HepG2 (cell line): ENCODE measurements around the gene NPHP4. TPM values are rescaled to one million over a fixed set of nuclear protein-coding genes. Genes with fewer than 3 reads are reported as not detected.

Experiments
- ATAC-seq: fragments of 200-7000 bp; cut with Tn5 transposase; 3 replicates; pipeline ENCODE4 v1.9.1; 2020; ENCODE audit warnings: mild to moderate bottlenecking, moderate library complexity
- BruUV-seq: library from RNA; stranded (reverse); fragments of 400-500 nt; replicated peaks from 2 replicates; lab custom pipeline; 2021; lab: Mats Ljungman, UMichigan
- CTCF ChIA-PET: fragments of 300-600 bp; formaldehyde crosslinking; extraction: SDS; loops from one replicate; lab custom pipeline; 2021; ENCODE audit warnings: low total read pairs, inconsistent platforms, low intra/inter-chr PET ratio; lab: Yijun Ruan, JAX
- POLR2A ChIA-PET: fragments of 350-600 bp; sonication (Branson Sonifier 250); formaldehyde crosslinking; loops from one replicate; lab custom pipeline; 2020; ENCODE audit warnings: antibody characterized with exemption, inconsistent platforms; lab: Yijun Ruan, JAX
- DNase-seq: peaks from one replicate; pipeline ENCODE4 v3.0.0-alpha.2; 2015; ENCODE audit warnings: low spot score
- FAIRE-seq: peaks from 3 replicates; lab custom pipeline; 2011; peaks lifted over from hg19 to GRCh38; lab: Jason Lieb, UNC
- H2AFZ ChIP-seq: one replicate; pipeline ENCODE4 v1.6.1; 2011; ENCODE audit warnings: low read length, inconsistent platforms
- H3K27ac ChIP-seq: fragments of 300-600 bp; 3 replicates; pipeline ENCODE4 v1.8.0; 2011; ENCODE audit warnings: mixed run types, mild to moderate bottlenecking, mixed read lengths, low read length, inconsistent platforms; ENCODE audit not compliant: insufficient read depth; ENCODE audit errors: extremely low read length
- H3K27me3 ChIP-seq, 2 experiments: fragments of 200-600 bp in 1 of 2; 2 replicates in 1 of 2; 3 replicates in 1 of 2; pipeline versions ENCODE4 v1.6.0 to v1.8.0; 2011; ENCODE audit warnings: low read length in 2 of 2, mild to moderate bottlenecking in 2 of 2, moderate library complexity in 2 of 2, inconsistent platforms in 1 of 2; ENCODE audit not compliant: insufficient read depth in 2 of 2, control insufficient read depth in 1 of 2
- H3K36me3 ChIP-seq, 2 experiments: fragments of 200-600 bp in 1 of 2; replicated peaks in 1 of 2; 2 replicates in 1 of 2; 3 replicates in 1 of 2; pipeline versions ENCODE4 v1.5.1 to v1.8.0; 2011; ENCODE audit warnings: low read length in 2 of 2, inconsistent platforms in 1 of 2; ENCODE audit not compliant: insufficient read depth in 2 of 2, control insufficient read depth in 1 of 2
- H3K4me1 ChIP-seq: 2 replicates; pipeline ENCODE4 v1.5.1; 2012; ENCODE audit warnings: low read length, inconsistent platforms; ENCODE audit not compliant: insufficient read depth
- H3K4me2 ChIP-seq: 2 replicates; pipeline ENCODE4 v1.6.0; 2011; ENCODE audit warnings: low read depth, low read length, inconsistent platforms
- H3K4me3 ChIP-seq, 3 experiments: fragments of 200-600 bp in 1 of 3; sonication (generic), shearing (Covaris generic) in 1 of 3; replicated peaks in 1 of 3; 2 replicates each; pipeline ENCODE4 v1.5.1; 2011 to 2016; ENCODE audit warnings: low read length in 3 of 3, inconsistent platforms in 2 of 3, low read depth in 2 of 3, mild to moderate bottlenecking in 2 of 3, control low read depth in 1 of 3, mixed read lengths in 1 of 3; ENCODE audit not compliant: insufficient read depth in 1 of 3
- H3K79me2 ChIP-seq: one replicate; pipeline ENCODE4 v1.6.1; 2011; ENCODE audit warnings: low read length, inconsistent platforms; ENCODE audit not compliant: insufficient read depth
- H3K9ac ChIP-seq: 2 replicates; pipeline ENCODE4 v1.6.0; 2011; ENCODE audit warnings: mild to moderate bottlenecking, low read depth, low read length, inconsistent platforms; ENCODE audit not compliant: insufficient read depth
- H3K9me3 ChIP-seq: 2 replicates; pipeline ENCODE4 v1.5.1; 2012; ENCODE audit warnings: mild to moderate bottlenecking, low read length
- H4K20me1 ChIP-seq: 2 replicates; pipeline ENCODE4 v1.6.0; 2011; ENCODE audit warnings: inconsistent platforms, mild to moderate bottlenecking, low read length, moderate library complexity; ENCODE audit not compliant: insufficient read depth
- GFI1 ChIP-seq: sonication (generic); formaldehyde crosslinking; IDR thresholded peaks from 2 replicates; pipeline ENCODE4 v1.5.0; 2020; ENCODE audit warnings: missing genetic modification reagents, mild to moderate bottlenecking, borderline replicate concordance
- HNF4A ChIP-seq: sonication (generic); formaldehyde crosslinking; IDR thresholded peaks from 2 replicates; pipeline ENCODE4 v1.4.0; 2020; ENCODE audit warnings: missing genetic modification reagents
- MED8 ChIP-seq: sonication (generic); formaldehyde crosslinking; IDR thresholded peaks from 2 replicates; pipeline ENCODE4 v1.8.1; 2023; ENCODE audit warnings: mild to moderate bottlenecking, missing genetic modification reagents; ENCODE audit not compliant: insufficient replicate concordance
- SNRNP70 ChIP-seq: fragments of 200-400 bp; formaldehyde crosslinking; IDR thresholded peaks from 2 replicates; pipeline ENCODE4 v1.6.1; 2017; ENCODE audit warnings: mild to moderate bottlenecking, low read depth, low read length, moderate library complexity
- SOX6 ChIP-seq, 2 experiments: fragments of 450-650 bp in 1 of 2; sonication (generic) in 1 of 2; formaldehyde crosslinking in 1 of 2; IDR thresholded peaks; 2 replicates each; pipeline versions ENCODE4 v1.4.0 to v1.6.1; 2017 to 2020; ENCODE audit warnings: antibody characterized with exemption in 1 of 2, mild to moderate bottlenecking in 1 of 2, missing genetic modification reagents in 1 of 2
- TRIM24 ChIP-seq: sonication (generic); formaldehyde crosslinking; IDR thresholded peaks from 2 replicates; pipeline ENCODE4 v1.8.0; 2022; ENCODE audit warnings: mild to moderate bottlenecking, missing genetic modification reagents
- ZNF17 ChIP-seq: sonication (generic); formaldehyde crosslinking; IDR thresholded peaks from 2 replicates; pipeline ENCODE4 v1.5.0; 2020; ENCODE audit warnings: mild to moderate bottlenecking, missing genetic modification reagents
- ZNF33B ChIP-seq: sonication (generic); formaldehyde crosslinking; IDR thresholded peaks from 2 replicates; pipeline ENCODE4 v1.5.1; 2020; ENCODE audit warnings: mild to moderate bottlenecking, missing genetic modification reagents
- ZNF441 ChIP-seq: sonication (generic); formaldehyde crosslinking; IDR thresholded peaks from 2 replicates; pipeline ENCODE4 v1.7.0; 2021; ENCODE audit warnings: missing genetic modification reagents, borderline replicate concordance
- ZNF446 ChIP-seq: sonication (generic); formaldehyde crosslinking; IDR thresholded peaks from 2 replicates; pipeline ENCODE4 v1.5.0; 2020; ENCODE audit warnings: mild to moderate bottlenecking, missing genetic modification reagents
- WGBS: methylation state at CpG from one replicate; pipeline ENCODE4 v1.1.6; 2017; ENCODE audit warnings: low lambda C conversion rate; 5-methylcytosine and 5-hydroxymethylcytosine counted together
- in situ Hi-C: cut with HindIII; loops from 2 replicates; pipeline ENCODE4 v1.10.0; 2017; ENCODE audit warnings: low pct_unique_long_range_greater_than_20kb; ENCODE audit not compliant: extremely low pct_ligation_motif_present
- intact Hi-C: fragments of 100-400 bp; cut with micrococcal nuclease; formaldehyde crosslinking; loops from one replicate; pipeline ENCODE4 v1.10.0; 2022; ENCODE audit not compliant: unreplicated experiment
- polyA plus RNA-seq, 8 experiments: library from polyadenylated mRNA; depleted of rRNA in 3 of 8; stranded (reverse) in 7 of 8; unstranded in 1 of 8; fragments of >200 nt; fragmentation: Illumina TruSeq in 4 of 8; extraction: Trizol in 4 of 8; gene quantifications; 2 replicates each; pipeline versions ENCODE4 v1.2.1 to v1.2.3, GENCODE V29; 2011 to 2016; ENCODE audit warnings: low read depth in 4 of 8, missing spikeins in 1 of 8, mixed read lengths in 1 of 8; ENCODE audit not compliant: insufficient read depth in 1 of 8
- total RNA-seq, 5 experiments: library from RNA; depleted of rRNA; stranded (reverse); fragments of >200 nt; fragmentation: Illumina TruSeq; extraction: Trizol; gene quantifications; 2 replicates each; pipeline ENCODE4 v1.2.3, GENCODE V29; 2016; ENCODE audit warnings: low read depth in 1 of 5
- TF ChIP-seq, protein P1 (sequence below): sonication (generic); formaldehyde crosslinking; IDR thresholded peaks from 2 replicates; pipeline ENCODE4 v1.8.0; 2022; ENCODE audit warnings: missing genetic modification reagents, mild to moderate bottlenecking, moderate library complexity, borderline replicate concordance

Gene NPHP4
- total and polyA plus RNA-seq, 2 of the 13 experiments (the other 11 are each of a cell fraction or from before 2014, with no cell fraction given), result 4.4 to 6.8 TPM

DNA sequence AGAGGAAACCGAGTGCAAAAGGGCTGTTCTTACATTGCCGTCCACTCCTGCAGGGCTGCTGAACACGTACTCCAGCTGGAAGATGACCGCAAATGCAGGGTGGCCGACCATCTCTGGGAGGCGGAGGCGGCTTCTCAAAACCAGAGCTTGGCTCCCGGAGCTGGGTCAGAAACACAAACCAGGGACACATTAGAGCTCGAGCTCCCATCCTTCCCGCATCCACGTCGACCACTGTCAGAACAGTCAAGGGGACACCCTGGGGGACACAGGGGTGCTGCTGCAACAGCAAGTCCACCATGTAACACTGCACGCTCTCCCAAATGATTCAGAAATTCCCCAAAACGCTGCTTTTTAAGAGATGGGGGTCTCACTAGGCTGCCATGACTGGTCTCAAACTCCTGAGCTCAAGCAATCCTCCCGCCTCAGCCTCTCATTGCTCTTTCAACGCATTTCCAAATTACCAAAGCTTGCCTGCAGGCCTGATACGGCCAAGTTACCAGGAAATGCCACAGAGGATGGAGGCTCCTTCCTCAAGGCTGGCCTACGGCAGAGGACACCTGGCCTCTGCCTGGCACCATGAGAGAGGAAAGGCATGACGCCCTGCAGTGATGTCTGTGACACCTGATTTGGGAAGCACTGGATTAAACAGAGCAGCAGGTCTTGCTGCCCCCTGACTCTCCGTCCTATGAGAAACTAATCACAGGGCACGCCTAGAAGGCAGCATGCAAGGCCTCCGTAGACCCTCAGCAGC lies 45.0 kb downstream of the NPHP4 start:
- Histone ChIP-seq H3K9me3 (no peaks in the 10 kb centered on the region), H3K4me1 (peaks cover 31% of the 10 kb centered on the region), H3K79me2 (peaks cover 4% of the 10 kb centered on the region), H3K27me3 (no peaks in the 10 kb centered on the region), H3K36me3 (peaks cover 1 to 37% of the 10 kb centered on the region in 2 experiments; a peak in 4 of 5 replicates), H4K20me1 (no peaks in the 10 kb centered on the region), H3K9ac (no peak overlapping the region), H3K4me3 (no peak overlapping the region), H3K27ac (no peak overlapping the region), H3K4me2 (no peak overlapping the region), H2AFZ (no peak overlapping the region)
- intact Hi-C loops, result no loop called here
- in situ Hi-C loops, result no loop called here
- WGBS, result 89% methylated on average over 21 of the region's 22 CpGs
- TF ChIP-seq ZNF441 (no peak), GFI1 (CRISPR knock-in tag) (no peak), TRIM24 (CRISPR knock-in tag) (no peak), MED8 (no peak)
- FAIRE-seq (no peak), ATAC-seq (no peak), DNase-seq (no peak)
- ChIA-PET POLR2A (interaction anchor here (1.1 kb wide), 1 partner anchor 13 kb away, joined by 3 read pairs; no protein-coding TSS in a partner anchor), CTCF (no interaction called here)
- BruUV-seq, result no TSS peak

DNA sequence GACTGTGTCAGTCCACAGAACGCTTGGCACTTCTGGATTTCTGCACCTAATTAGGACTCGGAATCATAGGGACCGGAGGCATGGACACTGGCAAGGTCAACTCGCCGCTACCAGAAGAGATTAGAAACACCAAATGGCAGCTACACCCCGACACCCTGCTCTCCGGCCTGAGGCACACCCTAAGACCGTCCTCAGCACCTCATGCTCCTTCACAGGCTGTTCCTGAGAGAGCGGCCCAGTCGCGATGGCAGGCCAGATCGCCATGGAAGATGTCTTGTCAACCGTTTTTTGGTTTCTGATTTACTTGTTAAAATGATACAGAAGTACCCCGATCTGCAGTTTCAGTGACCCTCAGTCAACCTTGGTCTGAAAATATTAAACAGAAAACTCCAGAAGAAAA lies 46.8 kb downstream of the NPHP4 start:
- intact Hi-C loops (no loop called here), in situ Hi-C loops (no loop called here)
- no peaks in the 10 kb centered on the region for H4K20me1 ChIP-seq
- no TSS peak for BruUV-seq
- H3K79me2 ChIP-seq, result peaks cover 4% of the 10 kb centered on the region
- TF ChIP-seq ZNF33B (CRISPR knock-in tag), result no peak
- no peak for TF ChIP-seq SOX6 (IDR thresholded peaks at IDR 0.05)
- TF ChIP-seq SOX6 (CRISPR knock-in tag; IDR thresholded peaks at IDR 0.05), result no peak
- TF ChIP-seq HNF4A (CRISPR knock-in tag), result no peak
- no peak for TF ChIP-seq ZNF17 (CRISPR knock-in tag)
- TF ChIP-seq SNRNP70, result no peak
- TF ChIP-seq ZNF446, result no peak
- TF ChIP-seq, protein P1, sequence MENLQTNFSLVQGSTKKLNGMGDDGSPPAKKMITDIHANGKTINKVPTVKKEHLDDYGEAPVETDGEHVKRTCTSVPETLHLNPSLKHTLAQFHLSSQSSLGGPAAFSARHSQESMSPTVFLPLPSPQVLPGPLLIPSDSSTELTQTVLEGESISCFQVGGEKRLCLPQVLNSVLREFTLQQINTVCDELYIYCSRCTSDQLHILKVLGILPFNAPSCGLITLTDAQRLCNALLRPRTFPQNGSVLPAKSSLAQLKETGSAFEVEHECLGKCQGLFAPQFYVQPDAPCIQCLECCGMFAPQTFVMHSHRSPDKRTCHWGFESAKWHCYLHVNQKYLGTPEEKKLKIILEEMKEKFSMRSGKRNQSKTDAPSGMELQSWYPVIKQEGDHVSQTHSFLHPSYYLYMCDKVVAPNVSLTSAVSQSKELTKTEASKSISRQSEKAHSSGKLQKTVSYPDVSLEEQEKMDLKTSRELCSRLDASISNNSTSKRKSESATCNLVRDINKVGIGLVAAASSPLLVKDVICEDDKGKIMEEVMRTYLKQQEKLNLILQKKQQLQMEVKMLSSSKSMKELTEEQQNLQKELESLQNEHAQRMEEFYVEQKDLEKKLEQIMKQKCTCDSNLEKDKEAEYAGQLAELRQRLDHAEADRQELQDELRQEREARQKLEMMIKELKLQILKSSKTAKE (CRISPR knock-in tag), result no peak
- no peak overlapping the region for H3K4me2 ChIP-seq
- no peaks in the 10 kb centered on the region for H3K9me3 ChIP-seq
- H3K36me3 ChIP-seq, result peaks cover 1 to 27% of the 10 kb centered on the region in 2 experiments; a peak in 4 of 5 replicates
- FAIRE-seq, result no peak
- ChIA-PET POLR2A (no interaction called here), CTCF (no interaction called here)
- no peak overlapping the region for H2AFZ ChIP-seq
- DNase-seq, result no peak
- no peak overlapping the region for H3K9ac ChIP-seq
- H3K4me3 ChIP-seq, result no peak overlapping the region
- no peak overlapping the region for H3K27ac ChIP-seq
- no peaks in the 10 kb centered on the region for H3K27me3 ChIP-seq
- WGBS, result 97% methylated on average over 14 of the region's 14 CpGs
- peaks cover 24% of the 10 kb centered on the region for H3K4me1 ChIP-seq
- no peak for ATAC-seq
